ENCODE data around the gene SEMA3D. TPM values are rescaled to one million over a fixed set of nuclear protein-coding genes. Genes with fewer than 3 reads are reported as not detected.

SEMA3D gene
- total RNA-seq, 4 donors from 2014 or later = 4.8 to 12.7 (median 9.8) TPM

DNA sequence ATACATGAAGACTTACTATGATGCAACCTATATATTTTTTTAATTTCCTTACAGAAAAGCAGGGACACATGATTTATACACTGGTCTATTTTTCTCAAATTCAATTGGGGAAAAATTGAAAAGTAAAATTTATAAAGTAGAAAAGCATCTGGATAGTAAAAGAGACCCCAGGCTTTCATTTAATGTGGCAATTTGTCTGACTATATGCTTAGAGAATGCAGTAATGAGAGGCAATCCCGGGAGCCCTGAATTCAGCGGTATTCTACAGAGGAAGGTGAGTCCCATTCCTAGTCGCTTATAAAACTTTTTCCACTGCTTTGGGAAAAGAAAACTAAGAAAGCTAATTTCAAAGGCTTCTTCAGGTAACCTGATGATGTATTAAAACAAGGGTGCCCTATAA, 167.1 kb downstream of the SEMA3D start:
- Histone ChIP-seq H3K27ac (no peak overlapping the region), H3K4me1 (no peaks in the 10 kb centered on the region), H3K27me3 (no peaks in the 10 kb centered on the region), H3K36me3 (no peaks in the 10 kb centered on the region), H3K9me3 (no peaks in the 10 kb centered on the region), H3K4me3 (no peak overlapping the region)
- TF ChIP-seq EP300 (IDR thresholded peaks at IDR 0.05) (no peak), POLR2A (IDR thresholded peaks at IDR 0.05) (no peak)
- TF ChIP-seq, protein P1, sequence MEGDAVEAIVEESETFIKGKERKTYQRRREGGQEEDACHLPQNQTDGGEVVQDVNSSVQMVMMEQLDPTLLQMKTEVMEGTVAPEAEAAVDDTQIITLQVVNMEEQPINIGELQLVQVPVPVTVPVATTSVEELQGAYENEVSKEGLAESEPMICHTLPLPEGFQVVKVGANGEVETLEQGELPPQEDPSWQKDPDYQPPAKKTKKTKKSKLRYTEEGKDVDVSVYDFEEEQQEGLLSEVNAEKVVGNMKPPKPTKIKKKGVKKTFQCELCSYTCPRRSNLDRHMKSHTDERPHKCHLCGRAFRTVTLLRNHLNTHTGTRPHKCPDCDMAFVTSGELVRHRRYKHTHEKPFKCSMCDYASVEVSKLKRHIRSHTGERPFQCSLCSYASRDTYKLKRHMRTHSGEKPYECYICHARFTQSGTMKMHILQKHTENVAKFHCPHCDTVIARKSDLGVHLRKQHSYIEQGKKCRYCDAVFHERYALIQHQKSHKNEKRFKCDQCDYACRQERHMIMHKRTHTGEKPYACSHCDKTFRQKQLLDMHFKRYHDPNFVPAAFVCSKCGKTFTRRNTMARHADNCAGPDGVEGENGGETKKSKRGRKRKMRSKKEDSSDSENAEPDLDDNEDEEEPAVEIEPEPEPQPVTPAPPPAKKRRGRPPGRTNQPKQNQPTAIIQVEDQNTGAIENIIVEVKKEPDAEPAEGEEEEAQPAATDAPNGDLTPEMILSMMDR (IDR thresholded peaks at IDR 0.05) = no peak
- 86 to 89% methylated on average over 3 of the region's 3 CpGs for WGBS, 2 donors
- no peak for DNase-seq (ENCODE audit: low spot score in 2 of 2)

DNA sequence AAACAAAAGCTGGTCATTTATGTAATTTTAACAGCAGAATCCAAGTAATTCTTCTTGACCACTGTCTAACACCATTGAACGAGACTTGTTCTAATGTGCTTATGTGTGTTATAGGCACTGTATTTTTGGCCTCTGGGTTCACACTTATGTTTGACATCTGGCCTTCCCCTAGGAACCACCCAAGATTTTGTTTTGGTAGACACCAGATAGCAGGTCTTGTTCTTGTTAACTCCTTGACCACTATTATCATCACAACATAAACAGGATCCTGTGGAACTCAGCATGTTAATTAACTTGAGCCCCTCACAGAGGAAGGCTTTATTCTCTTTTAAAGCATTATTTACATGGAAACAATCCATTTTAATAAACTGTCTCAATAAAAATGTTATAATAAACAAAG, 167.7 kb downstream of the SEMA3D start:
- 87 to 93% methylated on average over 1 of the region's 1 CpG for whole genome bisulfite sequencing, 2 donors
- H3K27ac ChIP-seq = no peak overlapping the region
- no peak for DNase-seq (ENCODE audit: low spot score in 2 of 2)

DNA sequence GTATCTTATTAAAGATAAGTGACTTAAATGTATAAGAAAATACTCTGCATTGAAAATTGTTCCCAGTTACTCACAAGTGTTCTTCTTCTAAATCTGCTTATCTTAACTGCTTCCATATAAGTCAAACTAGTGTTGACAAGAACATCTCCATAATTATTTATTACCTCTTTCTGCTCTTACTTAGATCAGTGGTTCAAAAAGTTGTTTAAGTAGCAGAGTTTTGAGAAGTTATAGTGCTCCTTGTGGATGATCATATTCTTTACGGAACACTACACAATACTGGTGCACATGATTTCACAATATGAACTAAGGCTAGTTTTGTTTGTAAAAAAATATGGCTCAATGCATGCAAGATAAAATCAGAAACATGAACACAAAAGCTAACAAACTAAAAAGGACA, 168.4 kb downstream of the SEMA3D start:
- Histone ChIP-seq H3K27me3 (no peaks in the 10 kb centered on the region), H3K9me3 (no peaks in the 10 kb centered on the region), H3K4me3 (no peak overlapping the region), H3K36me3 (no peaks in the 10 kb centered on the region), H3K4me1 (no peaks in the 10 kb centered on the region), H3K27ac (no peak overlapping the region)
- no peak for DNase-seq (ENCODE audit: low spot score in 2 of 2)
- WGBS, 2 donors = 91 to 98% methylated on average over 1 of the region's 1 CpG
- no peak for TF ChIP-seq EP300 (IDR thresholded peaks at IDR 0.05)
- TF ChIP-seq, protein P1 (IDR thresholded peaks at IDR 0.05) = no peak
- no peak for TF ChIP-seq POLR2A (IDR thresholded peaks at IDR 0.05)

More for the DNA sequence above, 167.7 kb downstream of the SEMA3D start:
- no peak for TF ChIP-seq POLR2A (IDR thresholded peaks at IDR 0.05)
- TF ChIP-seq, protein P1 (IDR thresholded peaks at IDR 0.05) = no peak
- no peak for TF ChIP-seq EP300 (IDR thresholded peaks at IDR 0.05)
- Histone ChIP-seq H3K36me3 (no peaks in the 10 kb centered on the region), H3K4me1 (no peaks in the 10 kb centered on the region), H3K4me3 (no peak overlapping the region), H3K9me3 (no peaks in the 10 kb centered on the region), H3K27me3 (no peaks in the 10 kb centered on the region)

DNA sequence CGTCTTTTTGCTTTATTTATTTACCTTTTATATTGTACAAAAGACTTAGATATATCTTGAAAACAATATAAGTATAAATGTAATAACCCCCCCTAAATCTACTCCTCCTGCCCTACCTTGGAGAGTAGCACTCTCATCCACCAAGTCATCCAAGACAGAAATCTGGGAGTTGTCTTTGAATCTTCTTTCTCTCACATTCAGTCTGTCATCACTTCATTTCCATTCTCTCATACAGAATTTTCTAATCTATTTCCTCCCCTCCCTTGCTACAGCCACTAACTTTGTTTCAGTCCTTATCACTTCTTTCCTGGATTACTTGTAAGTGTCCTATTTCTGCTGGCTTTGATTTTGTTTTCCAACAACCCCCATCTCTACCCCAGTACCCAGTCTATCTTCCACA, 170.6 kb downstream of the SEMA3D start:
- H3K9me3 ChIP-seq = no peaks in the 10 kb centered on the region
- WGBS, 2 donors = 96 to 100% methylated on average over 1 of the region's 1 CpG

DNA sequence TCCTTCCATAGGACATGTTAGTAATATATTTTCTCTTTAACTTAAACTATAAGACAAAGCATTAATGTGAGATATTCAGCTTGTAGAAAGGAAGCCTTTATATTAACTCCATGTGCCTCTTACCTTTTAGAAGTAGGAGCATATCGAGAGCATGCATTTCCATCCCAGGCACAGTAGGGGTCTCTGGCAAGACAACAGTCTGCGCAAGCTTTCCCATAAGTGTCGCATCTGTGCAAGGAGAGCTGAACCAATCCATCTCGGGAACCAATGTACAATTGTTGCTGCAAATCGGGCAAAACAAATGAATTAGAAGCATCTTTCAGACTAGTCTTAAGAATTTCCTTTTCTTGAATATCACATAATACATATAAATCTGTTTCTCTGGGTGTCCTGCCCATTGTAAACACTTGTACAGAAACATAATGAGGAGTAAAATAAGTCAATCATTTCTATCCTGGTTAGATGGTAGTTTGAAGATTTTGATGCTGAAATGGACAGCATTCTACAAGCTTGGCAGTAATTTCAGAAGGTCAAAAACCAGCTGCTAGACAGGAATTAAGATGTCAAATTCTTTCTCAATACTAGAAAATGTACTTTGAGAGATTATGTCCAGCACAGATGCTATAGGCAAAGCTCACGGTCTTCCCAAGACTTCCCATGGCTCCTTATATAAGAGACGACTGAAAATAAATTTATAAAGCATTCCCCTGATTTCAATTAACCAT, 171.8 kb downstream of the SEMA3D start:
- TF ChIP-seq EP300 (IDR thresholded peaks at IDR 0.05) (no peak), POLR2A (IDR thresholded peaks at IDR 0.05) (no peak)
- TF ChIP-seq, protein P1 (IDR thresholded peaks at IDR 0.05) = no peak
- DNase-seq (ENCODE audit: low spot score in 2 of 2) = no peak

More for the DNA sequence above, 170.6 kb downstream of the SEMA3D start:
- H3K27me3 ChIP-seq = no peaks in the 10 kb centered on the region
- TF ChIP-seq POLR2A (IDR thresholded peaks at IDR 0.05) (no peak), EP300 (IDR thresholded peaks at IDR 0.05) (no peak)
- TF ChIP-seq, protein P1 (IDR thresholded peaks at IDR 0.05) = no peak
- no peak for DNase-seq (ENCODE audit: low spot score in 2 of 2)
- no peak overlapping the region for H3K4me3 ChIP-seq
- H3K27ac ChIP-seq = no peak overlapping the region
- H3K36me3 ChIP-seq = no peaks in the 10 kb centered on the region
- no peaks in the 10 kb centered on the region for H3K4me1 ChIP-seq

More for the DNA sequence above, 171.8 kb downstream of the SEMA3D start:
- Histone ChIP-seq H3K27me3 (no peaks in the 10 kb centered on the region), H3K27ac (no peak overlapping the region), H3K9me3 (no peaks in the 10 kb centered on the region), H3K4me3 (no peak overlapping the region), H3K4me1 (no peaks in the 10 kb centered on the region), H3K36me3 (no peaks in the 10 kb centered on the region)
- 87 to 89% methylated on average over 7 of the region's 7 CpGs for WGBS, 2 donors

Data from tibial nerve (tissue), 4 donors.